HuH-7.5 (cell line): ENCODE data around the gene ZNHIT3.
"Not testable (repeated sequence)": the region's sequence is repeated elsewhere in the genome, so short reads cannot be mapped to it uniquely, and the experiment has no call there.

ENCODE experiments used
- DNase-seq: peaks from one replicate; pipeline ENCODE4 v3.0.0; 2011; ENCODE audit warnings: low spot score

Gene ZNHIT3

DNA sequence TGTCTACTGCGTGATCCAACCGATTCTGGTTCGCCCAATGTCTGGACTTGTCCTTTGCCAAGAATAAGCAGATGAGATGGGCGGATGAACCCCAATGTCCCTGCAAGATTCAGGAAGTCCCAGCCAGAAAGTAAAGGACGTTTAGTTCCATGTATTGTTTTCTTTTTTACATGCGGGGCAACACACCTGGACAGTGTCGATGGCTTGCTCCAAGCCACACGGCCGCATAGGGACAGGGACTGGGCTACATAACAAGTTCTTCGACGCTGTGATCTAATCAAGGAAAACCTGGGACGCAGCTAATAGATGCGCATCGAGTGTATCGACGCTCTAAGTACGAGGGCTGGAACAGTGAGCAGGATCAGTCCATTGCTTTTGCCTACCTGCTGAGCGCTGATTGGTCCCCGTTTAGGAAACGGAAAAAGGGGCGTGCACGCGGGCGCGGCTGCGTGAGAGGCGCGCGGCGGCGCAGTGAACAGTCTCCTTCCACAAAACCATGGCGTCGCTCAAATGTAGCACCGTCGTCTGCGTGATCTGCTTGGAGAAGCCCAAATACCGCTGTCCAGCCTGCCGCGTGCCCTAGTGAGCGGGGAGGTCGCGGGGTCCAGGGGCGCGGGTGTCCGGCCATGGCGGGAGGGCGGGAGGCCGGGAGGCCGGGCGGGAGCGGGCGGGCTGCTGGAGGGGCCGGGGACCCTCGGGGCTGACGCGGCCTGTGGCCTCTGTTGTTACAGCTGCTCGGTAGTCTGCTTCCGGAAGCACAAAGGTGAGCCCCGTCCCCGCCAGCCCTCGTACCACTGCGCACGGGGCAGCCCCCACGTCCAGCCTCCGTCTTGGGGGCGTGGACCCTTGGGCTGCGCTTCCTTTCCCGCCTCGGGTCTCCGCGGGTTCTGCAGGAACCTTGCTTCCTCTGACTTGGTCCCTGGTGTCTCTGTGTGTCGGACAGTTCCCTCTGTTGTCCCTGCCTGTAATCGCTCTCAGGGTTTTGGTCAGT lies at the start of gene ZNHIT3:
Gene ZNHIT3, plus strand, starts transcription at position 478 of the 991 bp plus-strand sequence. Its CDS starts 19 bp downstream, at position 497.
- peak; percentile 91 for DNase-seq

- DNase-seq = not testable (repeated sequence)
Measured at GRCh38 chr17:36441792-36442191, 44.7 kb upstream of the ZNHIT3 start.

- DNase-seq = no peak
Measured at GRCh38 chr17:36443777-36444176, 42.7 kb upstream of the ZNHIT3 start.

DNA sequence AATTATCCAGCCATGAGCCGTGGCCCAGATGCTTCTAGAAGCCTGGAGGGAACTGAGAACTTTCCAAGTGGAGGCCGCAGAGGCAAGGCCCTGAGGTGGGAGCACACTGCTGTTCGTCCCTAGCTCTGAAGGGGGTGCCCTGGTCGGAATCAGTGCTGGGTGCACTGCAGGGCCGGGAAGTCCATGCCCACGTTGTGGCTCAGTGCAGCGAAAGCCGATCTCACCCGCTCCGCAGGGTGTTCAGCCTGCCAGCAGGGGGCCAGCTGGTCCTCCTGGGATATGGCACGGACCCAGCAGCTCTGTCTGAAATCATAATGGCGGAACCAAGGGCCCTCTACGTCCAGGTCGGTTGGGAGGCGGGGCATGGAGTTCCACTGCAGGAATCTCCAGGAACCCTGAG lies 36.5 kb upstream of the ZNHIT3 start:
- DNase-seq = not testable (repeated sequence)

DNA sequence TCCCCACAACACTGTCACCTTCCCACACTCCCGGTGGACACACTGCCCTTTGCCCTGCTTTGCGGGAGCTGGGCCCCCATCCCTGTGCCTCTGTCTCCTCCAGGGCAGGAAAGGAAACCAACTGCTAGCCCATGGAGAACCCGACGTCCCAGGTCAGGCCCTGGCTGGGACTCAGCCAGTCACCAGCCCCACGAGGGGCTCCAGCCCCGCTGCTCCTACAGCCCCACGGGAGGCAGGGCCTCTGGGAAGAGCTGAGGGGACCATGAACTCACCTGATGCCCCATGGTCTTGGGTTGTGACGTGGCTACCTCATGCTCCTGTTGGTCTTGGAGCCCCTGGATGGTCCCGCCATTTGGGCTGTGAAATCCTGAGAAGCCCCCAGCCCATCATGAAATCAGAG lies 33.6 kb upstream of the ZNHIT3 start:
- not testable (repeated sequence) for DNase-seq

DNA sequence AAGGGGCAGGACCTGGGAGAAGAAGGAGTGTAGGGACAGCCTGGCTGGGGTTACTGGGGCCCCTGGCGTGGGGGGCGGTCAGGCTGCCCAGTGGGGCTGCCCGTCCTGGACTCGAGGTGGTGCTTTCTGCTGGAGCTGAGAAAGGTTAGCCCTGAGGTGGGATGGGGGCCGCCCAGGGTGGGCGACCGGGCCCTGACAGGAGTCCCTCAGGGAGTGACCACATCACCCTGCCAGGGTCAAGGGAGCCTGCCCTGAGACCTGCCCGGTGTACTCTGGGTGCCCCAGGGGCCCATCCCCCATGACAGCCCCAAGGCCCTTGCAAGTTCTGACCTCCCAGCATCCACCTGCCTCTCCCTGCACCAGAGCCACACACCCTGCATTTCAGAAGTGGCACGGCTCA lies 28.8 kb upstream of the ZNHIT3 start:
- DNase-seq = not testable (repeated sequence)

DNA sequence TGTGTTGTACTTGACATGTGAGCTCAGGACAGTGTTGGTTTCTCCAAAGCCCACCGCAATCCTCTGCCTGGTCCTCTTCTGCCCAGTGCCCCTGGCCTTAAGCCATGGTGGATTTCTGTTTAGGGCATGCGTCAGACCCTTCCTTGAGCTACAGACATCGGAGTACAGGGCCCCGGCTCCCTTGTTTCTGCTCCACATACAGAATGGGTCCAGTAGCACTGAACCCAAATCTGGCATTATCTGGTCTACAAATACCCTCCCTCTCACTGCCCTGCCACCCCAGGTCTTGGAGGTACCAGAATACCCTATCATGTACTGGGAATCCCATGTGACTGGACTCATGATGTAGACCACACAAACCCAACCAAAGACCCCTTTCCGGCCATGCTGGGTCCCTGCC lies 27.4 kb upstream of the ZNHIT3 start:
- DNase-seq = no peak

DNA sequence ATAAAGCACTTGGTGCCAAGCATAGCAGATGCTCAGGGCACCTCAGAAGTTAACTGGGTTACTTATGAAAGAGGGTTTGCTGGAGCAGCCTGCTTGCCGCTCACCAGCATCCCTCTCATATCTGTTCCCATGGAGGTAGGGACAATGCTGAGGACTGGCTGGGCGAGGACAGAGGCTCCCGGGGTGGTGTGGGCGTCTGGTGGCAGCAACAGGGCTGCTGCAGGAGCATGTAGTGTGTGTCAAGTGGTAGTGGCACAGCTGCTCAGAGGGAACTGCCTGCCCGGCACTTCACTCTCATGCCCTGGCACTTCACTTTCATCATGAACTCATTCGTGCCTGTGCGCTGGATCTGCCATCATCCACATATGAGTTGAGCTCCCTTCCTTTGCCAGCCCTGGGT lies 26.9 kb upstream of the ZNHIT3 start:
- DNase-seq = no peak

DNA sequence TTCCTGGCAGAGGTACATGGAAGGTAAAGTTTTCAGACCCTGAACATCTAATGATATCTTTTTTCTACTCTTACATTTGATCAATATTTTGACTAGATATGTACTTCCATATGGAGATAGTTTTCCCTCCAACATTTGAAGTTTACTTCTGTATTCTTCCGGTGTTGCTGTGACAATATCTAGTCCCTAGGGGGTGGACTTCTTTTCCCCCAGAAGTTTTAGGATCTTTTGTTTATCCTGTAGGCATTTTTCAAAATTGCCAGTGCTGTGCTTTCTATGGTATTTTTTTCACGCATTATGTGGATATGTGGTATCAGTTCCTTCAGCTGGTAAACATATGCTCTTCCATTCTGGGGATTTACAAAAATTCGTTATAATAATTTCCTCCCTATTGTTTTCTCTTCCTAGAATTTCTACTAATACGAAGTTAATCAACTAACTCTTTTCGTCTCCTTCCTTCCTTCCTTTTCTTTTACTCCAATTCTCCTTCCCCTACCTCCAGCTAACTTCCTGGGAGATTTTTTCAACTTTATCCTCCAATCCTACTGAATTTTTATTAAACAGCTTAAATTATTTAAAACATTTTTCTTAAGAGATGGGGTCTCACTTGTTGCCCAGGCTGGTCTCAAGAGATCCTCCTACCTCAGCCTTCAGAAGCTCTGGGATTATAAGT lies 26.1 kb upstream of the ZNHIT3 start:
- DNase-seq = no peak

GRCh38 chr17:36461330-36462110 lies 25.0 kb upstream of the ZNHIT3 start:
- DNase-seq = no peak

DNA sequence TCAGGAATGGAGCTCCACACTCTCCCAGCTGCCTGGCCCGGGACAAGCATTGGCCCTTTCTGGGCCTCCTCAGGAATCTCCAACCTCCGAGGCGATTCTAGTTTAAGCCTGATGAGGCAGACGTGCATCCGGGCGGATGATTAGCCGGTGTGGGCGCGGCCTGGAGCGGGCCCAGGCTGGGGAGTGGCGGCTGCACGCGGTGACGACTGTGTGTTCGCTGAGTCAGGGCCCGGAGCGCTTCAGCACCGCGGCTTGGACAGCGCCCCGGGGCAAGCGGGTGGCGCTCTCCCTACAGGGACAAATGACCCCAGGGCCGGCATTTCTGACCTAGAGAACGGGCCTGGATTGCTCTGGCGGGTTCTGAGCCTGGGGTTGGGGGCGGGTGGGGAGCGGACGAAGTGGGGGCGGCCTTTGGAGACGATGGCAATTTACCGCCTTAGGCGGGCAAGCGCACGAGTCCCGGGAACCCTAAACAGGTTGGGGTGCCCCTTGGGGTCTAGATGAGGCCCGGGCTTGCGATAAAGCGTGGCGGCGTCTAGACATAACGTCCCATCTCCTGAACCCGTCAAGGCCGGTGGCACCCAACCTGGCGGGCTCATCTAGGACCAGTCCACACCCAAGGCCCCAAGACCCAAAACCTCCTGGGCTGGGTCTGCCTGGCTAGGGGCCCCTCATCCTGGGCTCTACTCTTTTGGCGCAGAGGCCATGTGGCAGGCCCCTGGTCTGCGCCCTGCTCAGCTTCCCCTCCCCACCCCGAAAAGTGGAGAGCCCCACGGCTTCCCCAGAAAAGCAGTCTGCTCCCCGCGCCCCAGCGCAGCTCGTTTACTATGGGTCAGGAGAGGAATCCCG lies 22.3 kb upstream of the ZNHIT3 start:
- DNase-seq = peak; percentile 76

DNA sequence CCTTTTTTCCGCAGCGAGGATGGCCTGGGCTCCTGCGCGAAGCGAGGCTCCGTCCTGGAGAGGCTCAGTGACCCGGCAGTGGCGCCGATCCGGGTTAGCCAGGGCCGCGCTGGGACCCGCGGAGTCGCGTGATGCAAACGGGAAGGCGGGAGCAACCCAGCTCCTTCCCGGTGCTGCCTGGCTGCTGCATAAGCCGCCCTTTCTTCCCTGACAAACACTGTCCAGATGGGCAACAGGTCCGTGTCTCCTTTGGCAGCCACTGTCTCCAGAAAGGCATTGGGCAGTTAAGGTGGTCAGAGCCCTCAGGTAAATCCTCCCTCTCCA lies 21.8 kb upstream of the ZNHIT3 start:
- no peak for DNase-seq

DNA sequence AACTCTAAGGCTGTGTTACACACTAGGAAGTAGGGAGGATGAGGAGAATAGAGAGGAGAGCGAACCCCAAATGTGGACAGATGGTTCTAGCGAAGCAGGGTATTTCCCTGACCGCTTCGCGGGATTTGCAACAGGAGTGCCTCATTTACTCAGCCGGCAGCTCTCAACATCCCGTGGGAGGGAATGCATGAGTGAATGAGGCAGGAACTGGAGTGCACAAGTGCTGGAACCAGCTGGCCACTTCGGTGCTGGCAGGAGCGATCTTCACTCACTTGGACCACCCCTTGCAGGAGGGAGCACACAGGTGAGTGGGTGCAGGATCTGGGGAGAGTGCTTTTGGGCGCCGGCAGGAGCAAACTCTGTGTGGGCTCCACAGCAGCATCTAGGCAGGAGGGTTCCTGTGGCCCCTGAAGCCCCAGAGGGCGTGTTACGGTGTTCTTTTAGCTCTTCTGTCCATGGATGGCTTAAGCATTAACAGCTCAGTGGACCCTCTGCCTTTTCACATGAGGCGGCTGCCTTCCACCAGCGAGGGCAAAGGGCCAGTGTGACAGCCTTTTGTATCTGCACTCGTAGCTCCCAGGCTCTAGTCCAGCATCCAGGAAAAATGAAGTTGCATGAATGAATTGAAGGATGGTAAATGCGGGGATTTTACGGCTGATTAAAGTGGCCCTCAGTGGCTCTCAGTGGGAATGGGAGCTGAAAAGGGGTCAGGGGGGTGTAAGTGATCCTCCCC lies 17.4 kb upstream of the ZNHIT3 start:
- no peak for DNase-seq

GRCh38 chr17:36469733-36470132 lies 16.7 kb upstream of the ZNHIT3 start:
- no peak for DNase-seq

GRCh38 chr17:36470499-36470898 lies 16.0 kb upstream of the ZNHIT3 start:
- no peak for DNase-seq

DNA sequence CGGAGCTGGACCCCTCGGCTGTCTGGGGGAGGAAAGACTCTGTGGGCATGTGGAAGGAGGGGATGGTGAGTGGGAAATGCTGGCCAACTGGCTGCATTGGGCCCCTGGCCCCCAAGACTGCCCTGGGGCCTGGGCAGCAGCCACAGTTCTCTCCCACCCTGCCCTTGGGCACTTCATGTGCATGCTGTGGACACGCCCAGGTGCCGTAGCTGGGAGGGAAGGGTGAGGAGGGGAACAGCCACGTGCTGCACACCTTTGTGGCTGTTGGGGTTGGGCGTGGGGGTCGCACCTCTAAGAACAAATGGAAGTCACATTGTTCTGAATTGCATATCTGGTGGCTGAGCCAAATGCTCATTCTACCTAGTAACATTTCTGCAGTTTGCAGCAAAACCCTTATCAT lies 11.9 kb upstream of the ZNHIT3 start:
- no peak for DNase-seq

- no peak for DNase-seq
Measured at GRCh38 chr17:36475346-36475970, 11.0 kb upstream of the ZNHIT3 start.

DNA sequence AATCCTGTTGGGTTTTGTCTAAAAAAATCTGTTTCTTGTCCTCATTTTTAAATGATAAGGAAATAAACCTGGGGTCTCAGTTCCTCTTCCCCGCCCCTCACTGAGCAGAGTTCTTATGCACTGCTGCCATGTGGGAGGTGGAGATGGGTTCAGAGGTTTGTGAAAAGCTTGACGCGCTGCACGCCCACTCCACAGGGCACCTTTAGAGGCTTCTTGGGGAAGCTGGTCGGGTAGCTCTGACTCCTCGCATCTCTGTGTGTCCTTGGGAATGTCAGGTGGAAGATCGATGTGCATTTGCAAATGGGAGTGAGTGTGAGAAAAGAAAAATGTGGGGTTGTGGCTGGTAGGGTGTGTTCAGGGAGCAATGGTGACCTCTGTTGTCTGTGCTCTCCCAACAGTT lies 4.7 kb upstream of the ZNHIT3 start:
- no peak for DNase-seq

DNA sequence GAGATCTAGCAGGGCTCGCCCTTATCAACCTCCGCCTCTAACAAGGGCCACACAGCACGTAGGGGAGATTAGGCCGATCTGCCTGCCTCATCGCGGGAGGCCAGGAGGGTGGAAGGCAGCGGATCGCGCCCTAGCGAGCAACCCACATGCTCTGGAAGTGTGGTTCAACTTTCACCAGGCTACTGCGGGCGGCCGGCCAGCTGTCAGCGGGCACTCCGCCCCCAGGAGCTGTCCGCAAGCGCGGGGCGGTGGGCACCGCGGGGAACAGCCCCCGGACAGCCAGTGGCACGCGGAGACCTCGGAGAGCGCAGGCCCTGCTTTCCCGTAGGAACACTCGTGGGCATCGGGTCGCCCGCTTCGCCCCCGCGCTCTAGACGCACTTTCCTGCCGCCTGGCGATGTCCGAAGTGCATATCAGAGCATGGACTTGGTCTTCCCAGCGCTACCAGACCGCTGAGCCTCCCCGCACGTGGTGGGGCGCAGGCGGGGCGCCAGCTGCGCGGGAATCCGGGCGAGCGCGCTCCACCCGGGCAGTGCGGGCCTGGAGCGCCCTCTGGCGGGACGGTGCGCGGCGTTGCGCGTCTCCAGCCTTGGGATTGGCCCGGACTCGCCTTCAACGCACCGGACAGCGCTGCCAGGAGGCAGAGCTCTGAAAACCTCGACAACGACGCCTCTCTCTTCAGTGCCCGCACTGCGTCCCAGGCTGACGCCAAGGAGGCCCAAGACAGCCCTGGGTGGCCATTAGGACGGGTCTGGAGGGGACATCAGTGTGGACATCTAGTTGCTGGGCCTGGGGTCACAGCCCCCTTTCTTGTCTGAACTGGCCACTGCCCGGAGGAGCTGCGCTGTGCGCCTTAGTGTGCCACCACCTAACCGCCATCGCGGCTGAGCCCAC lies 3.6 kb upstream of the ZNHIT3 start:
- peak; percentile 84 for DNase-seq
